EH (cell line): Measurements from ENCODE around the gene CDC42BPG.

Experiments
- DNase-seq: peaks from one replicate; pipeline ENCODE4 v3.0.0-alpha.2; 2015; ENCODE audit warnings: low read depth

CDC42BPG gene

DNA sequence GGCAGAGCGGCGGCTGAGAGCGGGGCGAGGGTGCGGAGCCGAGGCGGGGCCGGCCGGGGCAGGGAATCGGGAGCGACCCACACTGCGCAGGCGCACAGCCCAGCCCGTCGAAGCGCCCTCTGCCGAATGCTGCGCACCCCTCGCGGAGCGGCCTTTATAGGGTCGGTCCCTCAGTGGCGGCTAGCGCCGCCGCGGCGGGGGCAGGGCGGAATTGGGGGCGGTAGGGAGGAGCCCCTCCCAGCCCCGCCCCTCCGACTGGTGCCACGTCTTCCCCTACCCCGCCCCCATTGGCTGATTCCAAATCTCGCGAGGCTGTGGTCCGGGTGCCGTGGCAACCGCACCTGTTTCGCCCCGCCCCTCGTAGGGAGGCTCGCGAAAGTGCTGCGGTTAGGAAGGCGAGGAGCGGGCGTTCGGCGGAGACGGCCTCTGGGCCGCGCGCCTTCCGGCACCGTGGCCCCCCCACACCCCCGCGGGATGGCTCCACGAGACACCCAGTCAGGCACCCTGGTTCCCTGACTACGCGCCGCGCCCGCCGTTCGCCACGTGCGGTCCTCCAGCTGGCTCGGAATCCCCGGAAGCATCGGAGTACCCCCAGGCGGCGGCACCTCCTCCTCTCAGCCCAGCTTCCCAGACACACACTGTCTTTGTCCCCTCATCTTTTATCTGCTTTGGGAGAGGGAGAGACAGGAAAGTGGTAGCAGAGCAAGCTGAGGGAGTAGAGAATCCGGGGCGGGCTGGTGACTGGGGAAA lies 34.2 kb upstream of the CDC42BPG start, which contains the start of gene EHD1:
Gene EHD1 (minus strand): TSS at position 128 of the 750 bp plus-strand sequence. CDS start 157 bp downstream, outside the sequence.
- peak; percentile 96 for DNase-seq

DNA sequence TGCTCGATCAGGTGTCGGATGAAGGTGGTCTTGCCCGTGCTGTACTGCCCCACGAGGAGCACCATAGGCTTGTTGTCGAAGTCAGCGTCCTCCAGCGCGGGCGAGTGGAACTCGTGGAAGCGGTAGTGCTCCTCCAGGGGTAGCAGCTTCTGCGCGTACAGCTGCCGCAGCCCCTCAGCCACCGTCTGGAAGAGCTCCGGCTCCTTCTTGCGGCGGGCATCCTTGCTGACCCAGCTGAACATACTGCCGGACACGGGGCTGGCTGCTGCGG lies 33.7 kb upstream of the CDC42BPG start:
- no peak for DNase-seq

DNA sequence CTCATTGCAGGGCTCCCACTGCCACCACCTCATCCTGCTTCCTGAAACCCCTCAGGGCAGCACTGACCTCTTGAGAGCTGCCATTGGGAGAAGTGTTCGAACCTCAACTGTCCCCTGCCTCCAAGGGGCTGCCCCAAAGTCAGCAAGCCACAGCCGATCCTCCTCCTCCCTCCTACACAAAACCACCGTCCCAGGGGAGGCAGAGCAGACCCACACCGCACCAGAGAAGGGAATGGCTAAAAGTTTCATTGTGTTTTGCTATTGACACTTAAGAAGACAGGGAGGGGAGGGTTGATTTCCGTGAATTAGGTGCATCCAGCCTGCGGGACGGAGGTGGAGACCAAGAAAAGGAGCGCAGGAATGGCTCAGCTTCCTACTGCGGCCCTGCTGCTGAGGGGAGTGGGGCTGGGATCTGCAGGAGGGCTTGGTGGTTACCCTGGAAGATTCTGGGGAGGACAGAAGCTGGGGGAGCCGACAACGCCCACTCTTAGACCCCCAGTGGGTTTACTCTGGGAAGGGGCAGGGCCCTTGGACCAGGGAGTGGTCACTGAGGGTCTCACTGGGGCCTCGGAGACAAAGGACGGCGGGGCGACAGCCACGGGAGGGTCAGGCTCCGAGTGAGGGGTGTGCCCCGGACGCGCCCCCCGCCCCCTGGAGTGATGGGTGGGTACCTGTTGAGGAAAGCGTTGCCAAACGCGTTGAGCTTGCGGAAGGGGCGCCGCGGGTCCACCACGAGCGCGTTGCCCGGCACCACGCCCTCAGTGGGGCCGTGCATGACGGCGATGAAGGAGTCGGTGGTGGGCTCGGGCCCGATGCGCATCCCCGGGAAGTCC lies 33.2 kb upstream of the CDC42BPG start:
- DNase-seq: no peak

DNA sequence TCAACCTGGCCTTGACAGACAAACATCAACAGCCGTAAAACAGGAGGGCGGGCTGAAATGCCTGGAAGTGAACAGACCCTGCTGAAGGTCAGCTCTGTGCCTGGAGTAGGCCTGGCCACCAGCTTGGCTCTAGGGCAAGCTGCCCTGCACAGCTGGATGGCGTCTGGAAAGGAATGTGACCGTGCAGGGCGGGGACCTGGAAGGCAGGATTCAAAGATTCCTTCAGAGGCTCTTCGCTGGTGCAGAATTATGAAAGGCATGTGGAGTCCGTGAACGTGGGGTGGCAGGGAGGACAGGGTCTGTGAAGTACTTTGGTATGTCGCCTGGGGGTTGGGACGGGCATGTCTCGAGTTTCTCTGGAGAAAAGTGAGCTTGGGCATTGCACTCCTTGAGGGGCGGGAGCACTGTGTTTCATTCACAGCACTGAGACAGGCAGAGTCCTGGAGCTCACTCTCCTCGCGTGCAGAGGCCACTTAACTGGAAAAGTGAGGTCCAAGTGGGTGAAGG lies 32.4 kb upstream of the CDC42BPG start:
- peak; percentile 96 for DNase-seq

DNA sequence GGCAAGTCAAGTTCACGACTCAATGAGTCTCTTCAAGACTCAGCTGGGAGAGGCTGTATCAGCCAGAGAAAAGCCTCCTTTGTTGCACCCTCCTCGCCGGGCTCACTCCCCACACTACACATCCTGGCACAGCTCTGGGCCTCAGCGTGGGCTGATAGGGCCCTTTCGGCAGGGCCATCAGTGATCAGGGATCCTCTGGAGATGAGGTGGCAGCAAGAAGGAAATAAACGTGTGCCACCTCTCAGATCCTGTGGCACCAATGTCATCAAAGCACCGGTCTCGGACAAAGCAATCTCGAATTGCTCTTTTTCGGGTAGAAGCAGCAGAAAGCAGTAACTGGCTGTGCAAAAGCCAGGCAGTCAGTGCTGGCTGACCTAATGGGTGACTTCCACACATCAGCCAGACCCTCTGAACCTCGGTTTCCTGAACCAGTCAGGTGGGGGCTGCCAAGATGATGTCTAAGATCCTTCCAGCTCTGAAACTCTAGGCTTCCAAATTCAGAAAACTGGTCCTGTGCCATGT lies 31.8 kb upstream of the CDC42BPG start:
- no peak for DNase-seq

DNA sequence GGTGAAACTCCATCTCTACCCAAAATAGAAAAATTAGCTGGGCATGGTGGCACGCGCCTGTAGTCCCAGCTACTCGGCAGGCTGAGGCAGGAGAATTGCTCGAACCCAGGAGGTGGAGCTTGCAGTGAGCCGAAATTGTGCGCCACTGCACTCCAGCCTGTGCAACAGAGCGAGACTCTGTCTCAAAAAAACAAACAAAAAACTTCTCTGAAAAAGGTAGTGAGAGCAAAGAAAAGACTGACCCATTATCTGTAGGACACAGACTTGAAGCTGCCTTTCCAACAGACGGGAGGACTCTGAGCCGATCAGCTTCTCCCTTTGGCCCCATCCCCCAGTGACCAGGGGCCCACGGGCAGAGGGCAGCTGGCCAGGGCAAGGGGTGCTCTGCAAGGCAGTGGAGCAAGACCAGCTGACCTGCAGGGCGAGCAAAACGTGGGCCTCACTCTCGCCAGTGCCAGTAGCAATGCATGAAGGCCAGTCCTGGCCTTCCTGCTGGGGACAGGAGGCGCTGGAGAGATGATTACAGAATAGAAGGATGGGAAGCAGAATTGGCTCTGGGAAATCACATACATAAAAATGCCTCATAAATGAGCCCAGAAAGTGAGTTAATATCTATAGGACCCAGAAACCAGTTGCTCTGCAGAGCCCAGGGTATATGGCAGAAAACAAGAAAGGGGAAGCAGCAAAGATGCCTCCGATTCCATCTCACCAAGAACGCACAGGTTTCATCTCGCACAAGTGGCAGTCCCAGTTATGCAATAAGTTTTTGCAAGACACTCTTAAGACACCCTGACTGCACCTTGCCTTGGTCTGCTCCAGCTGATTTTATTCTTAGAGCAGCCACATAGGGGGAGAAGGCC lies 31.1 kb upstream of the CDC42BPG start:
- DNase-seq: no peak

DNA sequence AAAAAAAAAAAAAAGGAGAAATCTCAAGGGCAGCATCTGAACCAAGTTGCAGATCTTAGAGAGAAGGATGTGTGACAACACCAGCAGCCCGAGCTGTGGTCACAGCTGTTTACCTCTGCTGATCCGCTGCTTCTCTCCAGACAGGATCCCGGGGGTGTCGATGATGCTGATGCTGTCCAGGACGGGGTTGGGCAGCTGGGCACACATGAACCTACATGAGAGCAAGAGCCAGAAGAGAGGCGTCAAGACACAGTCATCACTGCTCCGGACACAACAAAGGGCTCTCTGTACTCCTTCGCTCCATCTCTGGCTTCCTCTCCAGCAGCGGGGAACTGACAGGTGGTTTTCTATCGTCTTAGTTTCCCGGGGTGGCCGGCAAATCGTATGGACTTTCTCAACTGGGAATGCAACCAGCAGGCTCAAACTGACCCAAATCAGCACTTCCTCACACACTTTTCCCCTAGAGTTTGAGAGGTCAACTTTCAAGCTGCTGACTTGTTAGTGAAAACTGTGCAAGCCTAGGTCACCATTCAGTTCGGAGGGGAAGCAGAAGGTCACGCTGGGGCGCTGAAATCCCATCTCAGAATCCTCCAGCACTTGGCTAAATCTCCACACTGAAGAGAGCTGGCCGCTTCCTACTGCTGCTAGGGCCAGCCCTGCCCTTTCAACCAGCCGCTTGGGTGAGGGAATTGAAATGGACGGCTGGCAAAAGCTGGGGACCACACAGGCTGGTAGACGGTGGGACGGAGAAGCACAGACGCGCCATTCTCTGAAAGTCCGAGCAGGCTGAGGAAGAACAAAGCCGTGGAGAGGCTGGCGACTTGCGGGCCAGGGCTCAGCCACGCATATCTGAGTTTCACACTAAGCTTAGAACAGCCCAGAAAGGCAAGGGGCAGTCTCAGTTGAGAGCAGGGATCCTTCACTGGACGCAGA lies 30.1 kb upstream of the CDC42BPG start:
- DNase-seq: no peak

DNA sequence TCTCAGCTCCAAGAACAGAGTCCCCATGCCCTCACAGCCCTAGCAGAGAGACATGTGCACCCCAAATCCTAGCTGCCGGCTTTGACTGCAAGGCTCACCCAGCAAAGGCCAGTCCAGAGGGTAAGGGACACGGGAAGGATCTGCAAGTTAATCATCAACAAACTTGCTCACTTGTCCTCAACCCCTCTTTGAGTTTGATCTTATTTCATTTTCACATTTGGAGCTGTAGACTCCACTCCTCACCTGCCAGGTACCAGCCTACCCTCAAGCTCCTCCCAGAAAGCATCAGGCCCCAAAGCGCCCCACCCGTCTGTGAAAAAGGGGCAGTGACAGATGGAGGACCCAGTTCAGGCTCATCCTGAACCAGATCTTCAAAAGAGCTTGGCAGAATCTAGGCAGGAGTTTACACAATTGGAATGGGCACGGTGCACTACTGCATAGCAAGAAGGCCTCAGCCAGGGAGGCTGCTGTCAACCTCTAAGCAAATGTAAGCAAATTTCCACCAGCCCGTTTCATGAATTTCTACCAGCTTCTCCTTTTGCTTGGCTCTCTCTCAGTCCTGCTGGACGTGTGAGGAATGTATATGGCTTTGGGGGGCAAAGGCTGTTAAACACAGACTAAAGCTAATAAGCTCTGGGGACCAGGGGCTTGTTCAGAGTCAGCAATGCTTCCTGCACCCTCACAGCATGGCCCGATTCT lies 28.5 kb upstream of the CDC42BPG start:
- DNase-seq: no peak

DNA sequence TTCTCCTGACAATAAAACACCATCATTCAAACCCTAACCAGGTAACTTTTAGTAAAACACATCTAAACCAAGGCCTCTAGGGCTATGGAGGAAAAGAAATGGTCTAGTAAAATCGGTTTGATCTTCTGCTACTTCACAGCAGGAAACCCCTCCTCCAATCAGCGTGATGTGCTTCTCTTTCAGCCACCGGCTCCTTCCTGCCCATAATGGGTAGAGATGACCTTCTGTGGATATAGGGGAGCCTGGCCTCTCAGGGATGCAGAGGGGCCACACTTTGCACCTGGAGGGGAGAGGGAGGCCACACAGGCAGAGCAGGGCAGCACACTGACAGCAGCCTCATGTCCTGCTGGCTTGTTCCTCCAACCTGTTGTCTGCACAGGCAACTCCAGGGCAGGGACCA lies 27.0 kb upstream of the CDC42BPG start:
- no peak for DNase-seq

DNA sequence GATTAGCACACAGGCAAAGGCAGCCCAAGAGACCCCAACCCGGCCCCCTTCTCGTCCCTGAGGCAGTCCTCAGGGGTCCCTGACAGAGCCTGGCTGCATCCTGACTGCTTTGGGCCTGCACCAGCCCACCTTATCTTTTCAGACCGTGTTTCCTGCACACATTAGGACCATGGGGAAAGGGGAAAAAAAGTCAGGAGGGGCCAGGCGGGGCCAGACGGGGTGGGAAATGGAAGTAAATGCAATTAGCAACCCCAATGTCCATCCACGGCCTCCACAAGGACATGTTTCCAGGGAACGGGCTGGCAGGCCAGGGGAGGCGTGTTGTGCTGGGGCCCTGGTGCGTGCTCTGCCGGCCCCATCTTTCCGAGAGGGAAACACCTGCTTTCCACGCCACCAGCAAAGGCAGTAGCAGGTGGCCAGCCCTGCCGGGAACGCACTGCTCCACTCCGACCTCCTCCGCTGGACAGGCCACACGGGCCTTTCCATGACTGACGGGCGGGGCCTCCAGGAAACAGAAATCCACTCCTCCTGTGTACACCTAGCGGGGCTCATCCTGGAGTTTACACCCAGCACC lies 26.5 kb upstream of the CDC42BPG start:
- DNase-seq: no peak

DNA sequence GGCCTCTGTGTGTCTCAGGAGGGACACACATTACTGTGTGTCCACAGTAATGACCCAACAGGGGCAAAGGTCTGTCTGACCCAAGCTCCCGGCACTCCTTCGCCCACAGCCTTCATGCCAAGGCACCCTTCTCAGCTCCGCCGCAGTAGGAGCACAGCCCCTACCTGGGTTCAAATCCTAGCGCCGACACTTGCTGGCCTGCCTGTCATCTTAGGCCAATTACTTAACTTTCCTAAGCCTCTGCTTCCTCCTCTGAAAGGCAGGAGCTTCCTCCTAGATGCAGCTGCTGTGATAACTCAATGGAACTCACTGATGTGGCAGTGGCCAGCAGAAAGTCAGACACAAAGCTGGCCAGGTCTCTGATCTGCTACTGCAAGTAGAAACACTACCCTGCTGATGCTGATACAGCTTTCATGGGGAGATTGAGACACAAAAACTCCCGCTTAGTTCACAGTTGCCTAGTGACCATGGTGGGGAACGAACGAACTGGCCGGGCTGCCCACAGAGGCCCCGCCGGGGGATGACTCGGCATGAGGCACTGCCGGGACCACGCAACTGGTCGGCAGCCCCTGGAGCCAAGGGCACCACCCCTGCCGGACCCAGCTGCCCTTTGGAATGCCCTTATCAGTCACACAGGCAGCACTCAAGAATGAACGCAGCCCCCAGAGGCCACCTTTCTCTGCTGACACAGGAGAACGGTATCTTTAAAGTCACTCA lies 25.9 kb upstream of the CDC42BPG start:
- peak; percentile 59 for DNase-seq

DNA sequence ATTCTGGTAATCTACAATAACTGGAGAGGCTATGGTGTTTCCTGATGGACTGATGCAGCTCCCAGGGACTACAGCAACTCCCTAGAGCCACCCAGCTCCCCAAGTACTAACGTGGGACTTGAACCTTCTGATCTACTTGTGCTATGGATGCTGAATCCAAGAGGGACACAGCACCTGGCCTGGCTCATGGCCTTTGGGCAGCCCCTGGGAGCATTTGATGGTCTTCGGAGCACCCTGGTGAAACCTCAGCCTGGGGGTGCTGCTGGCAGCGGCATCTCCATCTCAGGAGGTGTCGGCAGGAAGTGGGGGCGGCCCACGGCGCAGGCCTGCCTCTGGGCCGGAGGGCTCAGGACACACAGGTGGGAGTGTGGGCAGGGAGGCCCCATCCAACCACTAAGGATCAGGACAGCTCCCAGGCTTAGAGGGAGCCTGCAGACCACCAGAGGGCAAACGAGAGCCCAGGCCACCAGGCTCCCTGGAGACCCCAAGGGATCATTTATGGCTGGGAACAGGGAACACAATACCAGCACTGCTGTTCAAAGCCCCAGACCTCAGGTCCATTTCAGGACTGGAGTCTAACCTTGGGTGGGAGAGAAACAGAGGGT lies 25.2 kb upstream of the CDC42BPG start:
- no peak for DNase-seq

DNA sequence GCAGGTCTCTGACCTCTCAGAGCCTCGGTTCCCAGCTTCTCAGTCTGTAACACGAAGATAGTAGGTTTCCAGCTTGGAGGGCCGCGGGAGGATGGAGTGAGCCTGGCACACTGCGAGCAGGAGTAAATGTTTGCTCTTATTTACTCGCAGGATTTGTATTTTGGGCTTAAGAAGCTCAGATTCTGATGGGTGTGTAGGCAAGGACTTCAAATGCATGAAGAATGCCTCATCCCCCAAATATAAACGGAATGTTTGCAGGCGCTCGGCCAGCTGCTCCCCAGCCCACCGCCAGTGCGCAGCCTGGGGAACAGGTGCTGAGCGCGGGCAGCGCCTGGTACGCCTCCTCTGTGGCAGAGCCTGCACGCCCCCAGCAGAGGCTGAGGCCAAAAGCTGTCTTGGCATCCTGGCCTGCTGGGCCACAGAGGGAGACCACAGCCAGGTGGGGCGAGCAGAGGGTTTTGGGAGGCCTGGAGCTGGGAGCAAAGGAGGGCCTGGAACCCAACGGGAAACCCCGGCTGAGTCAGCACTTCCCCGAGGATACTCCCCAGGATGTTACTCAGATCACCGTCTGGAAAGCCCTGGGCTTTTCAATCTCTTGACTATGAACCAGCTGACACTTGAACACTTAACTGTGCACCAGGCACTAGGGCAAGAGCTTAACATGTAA lies 24.6 kb upstream of the CDC42BPG start:
- DNase-seq: peak; percentile 81

DNA sequence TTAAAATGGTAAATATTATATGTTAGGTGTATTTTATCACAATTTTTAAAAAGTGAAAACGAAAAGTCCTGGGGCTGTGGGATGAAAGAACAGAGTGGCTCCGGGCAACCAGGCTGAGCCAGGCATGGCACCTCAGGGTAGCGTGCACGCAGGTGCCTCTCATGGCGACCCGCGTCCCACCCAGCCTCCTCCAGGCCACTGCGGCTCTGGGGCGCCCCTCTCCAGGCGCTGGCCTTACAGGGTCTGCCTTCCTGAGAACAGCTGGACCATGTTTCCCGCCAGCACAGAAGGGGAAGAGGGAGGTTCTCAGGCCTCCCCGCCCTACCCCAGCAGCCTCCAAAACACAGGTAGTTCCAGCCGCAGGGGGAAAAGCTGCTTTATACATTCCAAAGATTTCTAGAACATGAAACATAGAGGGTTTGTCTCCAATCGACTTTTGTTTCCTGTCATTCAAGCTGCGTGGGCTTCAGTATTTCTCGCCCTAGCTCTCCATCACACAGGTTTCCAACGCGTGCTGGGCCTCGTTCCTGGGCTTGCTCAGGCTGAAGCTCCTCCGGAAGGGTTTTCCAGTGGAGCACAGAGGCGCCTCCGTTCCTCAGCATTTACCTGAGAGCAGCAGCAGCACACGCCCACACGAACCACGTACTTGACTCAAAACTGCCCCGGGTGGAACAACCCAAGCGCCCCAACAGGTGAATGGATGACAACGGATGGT lies 23.5 kb upstream of the CDC42BPG start:
- no peak for DNase-seq

DNA sequence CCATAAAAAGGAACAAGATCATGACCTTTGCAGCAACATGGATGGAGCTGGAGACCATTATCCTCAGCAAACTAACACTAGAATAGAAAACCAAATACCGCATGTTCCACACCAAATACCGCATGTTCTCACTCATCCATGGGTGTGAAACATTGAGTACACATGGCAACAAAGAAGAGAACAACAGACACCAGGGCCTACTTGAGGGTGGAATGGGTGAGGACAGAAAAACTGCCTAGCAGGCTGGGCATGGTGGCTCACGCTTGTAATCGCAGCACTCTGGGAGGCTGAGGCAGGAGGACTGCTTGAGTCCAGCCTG lies 21.7 kb upstream of the CDC42BPG start:
- DNase-seq: no peak

DNA sequence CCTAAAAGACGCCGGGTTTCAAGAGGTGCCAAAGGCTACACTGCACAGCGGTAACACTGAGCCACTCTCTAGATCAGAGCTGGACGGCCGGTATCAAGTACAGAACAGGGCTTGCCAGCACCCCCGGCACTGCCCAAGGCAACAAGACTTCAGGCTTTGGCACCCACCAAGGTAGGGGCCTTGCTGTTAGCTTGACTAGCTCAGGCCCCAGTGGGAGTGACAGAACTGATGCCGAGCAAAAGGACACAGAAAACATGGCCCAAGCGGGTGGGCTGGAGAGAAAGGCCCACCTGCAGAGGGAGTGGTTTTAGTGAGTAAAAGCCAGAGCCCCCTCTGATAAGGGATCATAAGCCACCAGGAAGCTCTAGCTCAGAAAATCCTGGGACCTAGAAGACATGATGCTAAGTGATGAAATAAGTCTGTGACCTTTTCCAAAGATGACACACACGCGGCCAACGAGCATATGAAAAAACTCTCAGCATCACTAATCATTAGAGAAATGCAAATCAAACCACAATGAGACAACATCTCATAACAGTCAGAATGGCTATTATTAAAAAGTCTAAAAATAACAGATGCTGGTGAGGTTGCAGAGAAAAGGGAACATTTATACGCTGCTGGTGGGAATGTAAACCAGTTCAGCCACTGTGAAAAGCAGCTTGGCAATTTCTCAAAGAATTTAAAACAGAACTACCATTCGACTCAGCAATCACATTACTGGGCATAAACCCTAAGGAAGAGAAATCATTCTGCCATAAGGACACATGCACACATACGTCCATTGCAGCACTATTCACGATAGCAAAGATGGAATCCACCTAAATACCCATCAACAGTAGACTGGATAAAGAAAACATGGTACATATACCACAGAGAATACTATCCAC lies 21.1 kb upstream of the CDC42BPG start:
- DNase-seq: peak; percentile 97
